Testis (tissue), 3 donors: ENCODE data around the gene TNS1. TPM values are rescaled to one million over a fixed set of nuclear protein-coding genes. Genes with fewer than 3 reads are reported as not detected.

Source experiments
- DNase-seq: peaks from one replicate; pipeline ENCODE4 v3.0.0-alpha.2; 2019
- H3K27ac ChIP-seq, 2 donors: fragments of 200-600 bp; sonication (generic); one replicate each; pipeline ENCODE4 v1.5.1; 2019
- H3K27me3 ChIP-seq: fragments of 200-600 bp; sonication (generic); one replicate; pipeline ENCODE4 v1.5.1; 2019
- H3K36me3 ChIP-seq: fragments of 200-600 bp; sonication (generic); one replicate; pipeline ENCODE4 v1.5.1; 2017; ENCODE audit warnings: low read depth; ENCODE audit errors: missing control alignments
- H3K4me1 ChIP-seq: fragments of 200-600 bp; sonication (generic); one replicate; pipeline ENCODE4 v1.5.1; 2019
- H3K4me3 ChIP-seq, 2 donors: fragments of 200-600 bp; sonication (generic); one replicate each; pipeline ENCODE4 v1.5.1; 2017 to 2019
- H3K9me3 ChIP-seq: fragments of 200-600 bp; sonication (generic); one replicate; pipeline ENCODE4 v1.5.1; 2017
- CTCF ChIP-seq, 3 experiments: fragments of 450-650 bp in 2 of 3; fragments of 200-600 bp in 1 of 3; sonication (generic) in 1 of 3; IDR thresholded peaks; one replicate each; pipeline ENCODE4 v1.5.1; 2016 to 2019; ENCODE audit warnings: antibody characterized with exemption in 3 of 3, mild to moderate bottlenecking in 2 of 3, moderate library complexity in 1 of 3
- POLR2A ChIP-seq: fragments of 450-650 bp; IDR thresholded peaks from one replicate; pipeline ENCODE4 v1.6.1; 2017; ENCODE audit warnings: antibody characterized with exemption, mild to moderate bottlenecking, moderate library complexity
- WGBS, 2 donors: methylation state at CpG; one replicate each; pipeline ENCODE4 v1.1.5; 2018; 5-methylcytosine and 5-hydroxymethylcytosine counted together
- intact Hi-C: fragments of 100-400 bp; cut with DNase I; formaldehyde crosslinking; loops from one replicate; pipeline ENCODE4 v1.15.1; 2023; ENCODE audit warnings: low total_unique reads
- polyA plus RNA-seq: library from polyadenylated mRNA; stranded (reverse); fragments of 350-450 nt; fragmentation: Illumina TruSeq; extraction: RNeasy Lipid Tissue Mini Kit (QIAGEN cat#74804); gene quantifications from one replicate; pipeline ENCODE4 v1.2.3, GENCODE V29; 2014; ENCODE audit warnings: low read depth, low replicate concordance; ENCODE audit not compliant: insufficient read depth
- total RNA-seq, 2 donors: library from RNA; depleted of rRNA; stranded (reverse); fragments of >200 nt; gene quantifications; one replicate each; pipeline ENCODE4 v1.2.3, GENCODE V29; 2016

The TNS1 gene
- total and polyA plus RNA-seq, 3 donors from 2014 or later, result 75.9 to 256 (median 227) TPM

GRCh38 chr2:217903859-217904613 is 98.8 kb downstream of the TNS1 start:
- 32 to 33% methylated on average over 8 to 11 of the region's 11 CpGs for WGBS, 2 donors
- Histone ChIP-seq H3K36me3 (no peaks in the 10 kb centered on the region), H3K4me1 (peaks cover 92% of the 10 kb centered on the region), H3K9me3 (no peaks in the 10 kb centered on the region), H3K27ac (peak overlapping the region; percentile 75 to 88), H3K27me3 (no peaks in the 10 kb centered on the region), H3K4me3 (no peak overlapping the region)
- intact Hi-C loops, result loop anchor here (10.0 kb wide), 1 partner anchor 81 kb away; no protein-coding TSS in a partner anchor
- DNase-seq, result peak; percentile 83
- TF ChIP-seq POLR2A, result no peak
- no peak for TF ChIP-seq CTCF (IDR thresholded peaks at IDR 0.05)

GRCh38 chr2:217903142-217903858 is 99.5 kb downstream of the TNS1 start:
- no peak for DNase-seq
- H3K27ac ChIP-seq, result peak overlapping the region; percentile 75 to 88
- no peaks in the 10 kb centered on the region for H3K27me3 ChIP-seq
- WGBS, 2 donors, result 61 to 65% methylated on average over 8 of the region's 8 CpGs
- TF ChIP-seq POLR2A (no peak), CTCF (IDR thresholded peaks at IDR 0.05) (no peak)
- H3K4me3 ChIP-seq, result no peak overlapping the region
- intact Hi-C loops, result loop anchor here (10.0 kb wide), 1 partner anchor 82 kb away; no protein-coding TSS in a partner anchor
- peaks cover 93% of the 10 kb centered on the region for H3K4me1 ChIP-seq
- H3K9me3 ChIP-seq, result no peaks in the 10 kb centered on the region
- no peaks in the 10 kb centered on the region for H3K36me3 ChIP-seq

GRCh38 chr2:217902379-217903141 is 100.2 kb downstream of the TNS1 start:
- Histone ChIP-seq H3K36me3 (no peaks in the 10 kb centered on the region), H3K27ac (peak overlapping the region; percentile 75 to 88), H3K27me3 (no peaks in the 10 kb centered on the region), H3K9me3 (no peaks in the 10 kb centered on the region), H3K4me3 (no peak overlapping the region), H3K4me1 (peaks cover 93% of the 10 kb centered on the region)
- intact Hi-C loops, result loop anchor here (10.0 kb wide), 1 partner anchor 82 kb away; no protein-coding TSS in a partner anchor
- WGBS, 2 donors, result 32 to 42% methylated on average over 19 of the region's 19 CpGs
- TF ChIP-seq CTCF (IDR thresholded peaks at IDR 0.05) (no peak), POLR2A (no peak)
- peak; percentile 78 for DNase-seq

GRCh38 chr2:217901835-217902378 is 100.9 kb downstream of the TNS1 start:
- H3K36me3 ChIP-seq, result no peaks in the 10 kb centered on the region
- WGBS, 2 donors, result 33 to 50% methylated on average over 4 to 5 of the region's 5 CpGs
- H3K27me3 ChIP-seq, result no peaks in the 10 kb centered on the region
- H3K27ac ChIP-seq, result peak overlapping the region; percentile 75 to 88
- no peak overlapping the region for H3K4me3 ChIP-seq
- TF ChIP-seq POLR2A, result no peak
- intact Hi-C loops, result loop anchor here (10.0 kb wide), 1 partner anchor 83 kb away; no protein-coding TSS in a partner anchor
- DNase-seq, result no peak
- peaks cover 91% of the 10 kb centered on the region for H3K4me1 ChIP-seq
- H3K9me3 ChIP-seq, result no peaks in the 10 kb centered on the region
